Ishikawa (cell line): ENCODE results near the gene RAI1.

Experiments
- CEBPB ChIP-seq: IDR thresholded peaks from 2 replicates; pipeline ENCODE4 v1.6.1; 2012
- CREB1 ChIP-seq: IDR thresholded peaks from 2 replicates; pipeline ENCODE4 v1.6.1; 2012; ENCODE audit warnings: low read depth
- EGR1 ChIP-seq: IDR thresholded peaks from 2 replicates; pipeline ENCODE4 v1.6.1; 2012
- EP300 ChIP-seq: IDR thresholded peaks from 2 replicates; pipeline ENCODE4 v1.6.1; 2012; ENCODE audit warnings: borderline replicate concordance
- FOXM1 ChIP-seq: IDR thresholded peaks from 2 replicates; pipeline ENCODE4 v1.6.1; 2012; ENCODE audit warnings: low read depth, borderline replicate concordance
- NFIC ChIP-seq: IDR thresholded peaks from 2 replicates; pipeline ENCODE4 v1.6.1; 2012
- RAD21 ChIP-seq: IDR thresholded peaks from 2 replicates; pipeline ENCODE4 v1.6.1; 2012; ENCODE audit warnings: low read depth
- REST ChIP-seq: IDR thresholded peaks from 2 replicates; pipeline ENCODE4 v1.6.1; 2012; ENCODE audit warnings: low read depth, mild to moderate bottlenecking
- TCF12 ChIP-seq: IDR thresholded peaks from 2 replicates; pipeline ENCODE4 v1.6.1; 2012; ENCODE audit warnings: low read depth
- YY1 ChIP-seq: IDR thresholded peaks from 2 replicates; pipeline ENCODE4 v1.6.1; 2012; ENCODE audit warnings: low read depth
- TF ChIP-seq, protein P1 (sequence below): IDR thresholded peaks from 2 replicates; pipeline ENCODE4 v1.6.1; 2012
- TF ChIP-seq, protein P2 (sequence below): IDR thresholded peaks from 2 replicates; pipeline ENCODE4 v1.6.1; 2012

DNA sequence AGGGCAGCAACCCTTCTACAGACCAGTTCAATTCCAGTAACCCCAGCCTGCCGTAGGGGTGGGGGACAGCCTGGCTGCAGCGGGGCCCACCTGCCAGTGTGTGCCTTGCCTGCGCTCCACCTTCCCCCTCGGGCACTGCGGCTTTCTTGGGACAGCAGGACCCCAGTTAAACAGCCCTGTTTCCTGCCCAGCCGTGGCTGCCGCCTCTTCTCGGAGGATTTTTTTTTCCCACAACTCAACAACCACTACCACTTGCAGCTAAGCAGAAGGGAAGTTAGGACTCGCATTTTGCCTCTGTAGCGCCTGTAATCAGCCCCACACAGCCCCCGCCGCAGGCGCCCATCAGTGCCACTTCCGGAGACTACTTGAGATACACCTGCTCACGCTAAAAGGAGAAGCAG, 76.1 kb downstream of the RAI1 start:
- TF ChIP-seq EP300 (no peak), CREB1 (no peak), CEBPB (no peak), TCF12 (no peak), RAD21 (no peak), NFIC (no peak), FOXM1 (no peak), YY1 (no peak), REST (no peak), EGR1 (no peak)
- TF ChIP-seq, protein P1, sequence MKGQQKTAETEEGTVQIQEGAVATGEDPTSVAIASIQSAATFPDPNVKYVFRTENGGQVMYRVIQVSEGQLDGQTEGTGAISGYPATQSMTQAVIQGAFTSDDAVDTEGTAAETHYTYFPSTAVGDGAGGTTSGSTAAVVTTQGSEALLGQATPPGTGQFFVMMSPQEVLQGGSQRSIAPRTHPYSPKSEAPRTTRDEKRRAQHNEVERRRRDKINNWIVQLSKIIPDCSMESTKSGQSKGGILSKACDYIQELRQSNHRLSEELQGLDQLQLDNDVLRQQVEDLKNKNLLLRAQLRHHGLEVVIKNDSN, result no peak
- TF ChIP-seq, protein P2, sequence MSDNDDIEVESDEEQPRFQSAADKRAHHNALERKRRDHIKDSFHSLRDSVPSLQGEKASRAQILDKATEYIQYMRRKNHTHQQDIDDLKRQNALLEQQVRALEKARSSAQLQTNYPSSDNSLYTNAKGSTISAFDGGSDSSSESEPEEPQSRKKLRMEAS, result no peak
